Forelimb muscle (tissue), 1 donor: ENCODE results near the gene DDX17. TPM values are rescaled to one million over a fixed set of nuclear protein-coding genes. Genes with fewer than 3 reads are reported as not detected.

Experiments
- DNase-seq: peaks from one replicate; pipeline ENCODE4 v3.0.0-alpha.2; 2013; ENCODE audit warnings: low read depth
- polyA plus RNA-seq: library from polyadenylated mRNA; unstranded; fragments of 120-200 nt; gene quantifications from one replicate; pipeline ENCODE4 v1.2.1, GENCODE V29; 2013; ENCODE audit not compliant: insufficient read length

The DDX17 gene
- polyA plus RNA-seq, 1 donor = 317 TPM

GRCh38 chr22:38465673-38466490 lies 40.2 kb downstream of the DDX17 start:
- no peak for DNase-seq

- DNase-seq = no peak
Measured at GRCh38 chr22:38464992-38465672, 41.0 kb downstream of the DDX17 start.

GRCh38 chr22:38462960-38463784 lies 42.9 kb downstream of the DDX17 start:
- DNase-seq = no peak

- DNase-seq = no peak
Measured at GRCh38 chr22:38461414-38462081, 44.6 kb downstream of the DDX17 start.

- DNase-seq = no peak
Measured at GRCh38 chr22:38461057-38461413, 45.1 kb downstream of the DDX17 start.

GRCh38 chr22:38460426-38460840 lies 45.7 kb downstream of the DDX17 start:
- DNase-seq = no peak

GRCh38 chr22:38456841-38457699 lies 49.0 kb downstream of the DDX17 start:
- no peak for DNase-seq

- DNase-seq = no peak
Measured at GRCh38 chr22:38456272-38456835, 49.8 kb downstream of the DDX17 start.

GRCh38 chr22:38455530-38456271 lies 50.4 kb downstream of the DDX17 start:
- no peak for DNase-seq

GRCh38 chr22:38455076-38455529 lies 51.0 kb downstream of the DDX17 start, which contains the start of gene KCNJ4:
TSS of gene KCNJ4 (minus strand) at chr22:38455199. CDS start at chr22:38428132, 27,067 bp downstream.
- DNase-seq = no peak

- no peak for DNase-seq
Measured at GRCh38 chr22:38454353-38455075, 51.6 kb downstream of the DDX17 start.

GRCh38 chr22:38453996-38454352 lies 52.1 kb downstream of the DDX17 start:
- DNase-seq = no peak

- DNase-seq = no peak
Measured at GRCh38 chr22:38453066-38453672, 52.9 kb downstream of the DDX17 start.

- DNase-seq = no peak
Measured at GRCh38 chr22:38452373-38453065, 53.6 kb downstream of the DDX17 start.

GRCh38 chr22:38451864-38452263 lies 54.2 kb downstream of the DDX17 start:
- no peak for DNase-seq

- no peak for DNase-seq
Measured at GRCh38 chr22:38451404-38451803, 54.7 kb downstream of the DDX17 start.

- no peak for DNase-seq
Measured at GRCh38 chr22:38450234-38450797, 55.8 kb downstream of the DDX17 start.

- DNase-seq = no peak
Measured at GRCh38 chr22:38449776-38450175, 56.3 kb downstream of the DDX17 start.
